Measurements from ENCODE around the gene INPP5F. TPM values are rescaled to one million over a fixed set of nuclear protein-coding genes. Genes with fewer than 3 reads are reported as not detected.

The INPP5F gene
- total RNA-seq, 1 experiment from 2014 or later = 7.9 TPM

DNA sequence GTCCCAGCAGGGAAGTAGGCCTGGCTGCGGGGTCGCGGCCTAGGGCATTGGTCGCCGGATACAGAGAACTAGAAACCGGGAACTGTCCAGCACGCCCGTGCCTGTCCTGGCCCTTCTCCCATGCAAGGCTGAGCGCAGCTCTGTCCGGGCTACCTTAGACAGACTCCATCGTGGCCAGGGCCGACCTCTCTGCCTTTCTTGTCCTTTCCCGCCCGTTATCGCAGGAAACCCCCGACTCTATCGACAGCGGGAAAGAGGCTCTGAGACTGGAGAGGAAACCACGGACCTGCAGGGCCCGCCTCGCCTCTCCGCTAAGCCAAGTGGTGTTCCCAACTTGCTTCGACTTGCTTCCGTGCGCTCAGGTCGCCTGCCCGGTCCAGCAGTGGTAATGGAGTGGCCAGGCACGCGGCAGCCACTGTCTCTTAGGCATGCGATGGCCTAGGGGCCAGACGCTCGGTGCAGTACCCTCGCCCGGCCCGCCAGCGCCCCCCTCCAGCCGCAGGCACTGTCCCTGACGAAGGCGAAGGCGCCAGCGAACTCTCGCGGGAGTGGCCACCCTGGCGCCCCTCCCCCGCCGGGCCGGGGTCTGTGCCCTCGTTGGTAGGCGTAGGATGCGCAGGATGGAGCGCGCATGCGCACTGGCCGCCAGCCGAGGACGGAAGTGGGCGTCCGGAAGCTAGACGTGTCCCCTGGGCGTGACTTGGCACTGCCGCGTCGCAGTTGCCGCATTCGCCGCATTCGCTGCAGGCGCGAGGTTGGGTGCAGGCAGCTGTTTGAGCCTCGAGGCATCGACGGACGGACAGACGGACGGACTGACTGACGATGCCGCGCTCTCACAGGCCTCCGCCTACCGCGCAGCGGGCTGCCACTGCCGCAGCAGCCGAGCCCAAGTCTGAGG lies 92.4 kb downstream of the INPP5F start:
- no peak for DNase-seq (ENCODE audit: low read depth)

DNA sequence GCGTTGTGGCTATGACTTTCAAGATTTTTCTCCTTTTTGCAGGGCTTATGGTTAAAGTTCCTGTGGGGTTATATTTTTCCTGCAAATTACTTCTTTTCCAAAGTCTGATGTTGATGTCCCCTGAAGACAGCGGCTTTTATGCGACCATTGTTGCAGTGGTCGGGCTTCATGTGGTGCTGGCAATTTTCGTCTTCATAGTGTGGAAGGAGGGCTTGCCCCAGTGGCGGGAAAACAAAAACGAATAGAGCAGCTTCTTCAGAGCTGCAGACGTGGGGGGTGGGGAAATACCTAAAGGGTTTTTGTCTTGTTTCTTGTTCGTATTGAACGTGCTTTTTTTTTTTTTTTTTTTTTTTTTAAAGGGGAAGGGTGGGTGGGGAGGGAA lies 93.0 kb downstream of the INPP5F start:
- DNase-seq (ENCODE audit: low read depth) = no peak

DNA sequence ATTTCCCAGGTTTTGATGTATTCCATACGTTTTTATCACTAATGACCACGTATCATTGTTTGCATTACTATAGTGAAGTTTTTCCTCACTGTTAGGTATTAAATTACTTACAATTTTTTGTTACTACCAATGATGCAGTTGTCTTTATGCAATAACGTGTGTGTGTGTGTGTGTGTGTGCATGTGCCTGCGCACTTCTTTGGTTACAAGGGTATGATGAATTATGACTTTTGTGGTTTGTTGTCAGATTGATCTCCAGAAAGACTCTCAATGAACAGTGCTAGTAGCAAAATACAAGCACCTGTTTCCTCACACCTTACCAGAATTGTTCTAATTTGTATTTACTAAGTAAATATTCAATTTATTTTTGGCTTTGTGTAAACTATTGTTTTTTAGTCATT lies 95.3 kb downstream of the INPP5F start:
- no peak for DNase-seq (ENCODE audit: low read depth)

DNA sequence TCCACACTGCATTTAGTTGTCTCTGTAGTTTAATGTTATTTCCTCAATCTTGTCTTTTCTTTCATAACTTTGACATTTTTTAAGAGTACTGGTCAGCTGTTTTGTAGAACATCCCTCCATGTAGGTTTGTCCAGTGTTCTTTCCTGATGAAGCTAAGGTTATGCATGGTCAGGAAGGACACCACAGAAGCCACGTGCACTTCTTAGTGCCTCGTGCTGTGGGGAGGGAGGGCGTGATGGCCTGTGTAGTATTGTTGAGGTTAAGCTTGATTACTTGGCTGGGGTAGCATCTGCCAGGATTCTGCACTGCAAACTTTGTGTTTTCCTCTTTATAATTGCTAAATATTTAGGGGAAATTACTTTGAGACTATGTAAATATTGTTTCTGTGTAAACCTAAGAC lies 98.4 kb downstream of the INPP5F start:
- DNase-seq (ENCODE audit: low read depth) = no peak

DNA sequence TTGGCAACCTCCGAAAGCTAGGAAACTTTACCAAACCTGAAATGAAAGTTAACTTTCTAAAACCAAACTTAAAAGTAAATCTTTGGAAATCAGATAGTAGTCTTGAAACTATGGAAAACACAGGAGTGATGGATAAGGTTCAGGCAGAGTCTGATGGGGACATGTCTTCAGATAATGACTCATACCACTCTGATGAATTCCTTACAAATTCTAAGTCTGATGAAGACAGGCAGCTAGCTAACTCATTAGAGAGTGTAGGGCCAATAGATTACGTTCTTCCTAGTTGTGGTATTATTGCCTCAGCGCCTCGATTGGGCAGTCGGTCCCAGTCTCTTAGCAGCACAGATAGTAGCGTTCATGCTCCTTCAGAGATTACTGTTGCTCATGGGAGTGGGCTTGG lies 100.9 kb downstream of the INPP5F start:
- DNase-seq (ENCODE audit: low read depth) = no peak

DNA sequence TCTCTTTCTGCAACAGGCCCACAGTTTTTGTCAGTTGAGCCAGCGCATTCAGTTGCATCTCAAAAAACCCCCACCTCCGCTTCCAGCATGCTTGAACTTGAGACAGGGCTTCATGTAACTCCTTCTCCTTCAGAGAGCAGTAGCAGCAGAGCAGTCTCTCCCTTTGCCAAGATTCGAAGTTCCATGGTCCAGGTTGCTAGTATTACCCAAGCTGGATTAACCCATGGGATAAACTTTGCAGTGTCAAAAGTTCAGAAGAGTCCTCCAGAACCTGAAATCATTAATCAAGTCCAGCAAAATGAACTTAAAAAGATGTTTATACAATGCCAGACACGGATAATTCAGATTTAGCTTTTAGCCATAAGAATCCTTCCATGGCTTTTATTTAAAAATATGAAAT lies 101.6 kb downstream of the INPP5F start:
- DNase-seq (ENCODE audit: low read depth) = no peak

DNA sequence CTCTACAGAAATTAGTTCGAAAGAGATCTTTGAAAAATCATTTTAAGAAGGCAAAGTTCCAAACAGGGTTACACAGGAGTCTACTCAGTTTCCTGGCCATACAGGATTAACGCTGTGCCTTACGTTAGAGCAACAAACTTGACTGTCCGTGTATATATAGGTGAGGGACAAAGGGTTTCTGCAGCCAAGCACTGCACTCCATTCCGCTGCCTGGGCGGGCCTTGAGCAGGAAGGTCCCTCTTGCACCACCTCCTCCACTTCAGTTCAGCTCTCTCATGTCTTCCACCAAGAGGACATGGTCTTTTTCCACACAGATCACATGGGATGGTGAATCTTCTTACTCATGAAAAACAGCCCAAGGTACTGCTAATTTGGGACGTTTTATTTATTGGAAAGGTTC lies 103.6 kb downstream of the INPP5F start:
- no peak for DNase-seq (ENCODE audit: low read depth)

DNA sequence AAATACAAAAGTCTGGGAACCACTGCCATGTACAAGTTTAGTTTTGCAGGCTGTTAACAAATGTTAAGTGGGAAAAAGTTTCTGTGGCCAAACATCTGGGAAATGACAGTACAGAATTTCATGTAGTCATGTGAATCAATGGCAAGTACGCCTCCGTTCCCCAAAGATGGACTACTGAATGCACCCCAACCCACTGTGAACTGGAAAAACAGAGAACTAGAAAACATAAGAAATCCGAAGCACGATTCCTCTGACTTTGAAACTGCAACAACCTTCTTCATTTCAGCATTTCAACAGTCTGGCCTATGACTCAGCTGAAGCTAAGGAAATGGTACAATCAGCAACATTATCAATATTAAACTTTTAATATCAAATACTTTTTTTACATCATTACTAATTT lies 105.0 kb downstream of the INPP5F start:
- no peak for DNase-seq (ENCODE audit: low read depth)

DNA sequence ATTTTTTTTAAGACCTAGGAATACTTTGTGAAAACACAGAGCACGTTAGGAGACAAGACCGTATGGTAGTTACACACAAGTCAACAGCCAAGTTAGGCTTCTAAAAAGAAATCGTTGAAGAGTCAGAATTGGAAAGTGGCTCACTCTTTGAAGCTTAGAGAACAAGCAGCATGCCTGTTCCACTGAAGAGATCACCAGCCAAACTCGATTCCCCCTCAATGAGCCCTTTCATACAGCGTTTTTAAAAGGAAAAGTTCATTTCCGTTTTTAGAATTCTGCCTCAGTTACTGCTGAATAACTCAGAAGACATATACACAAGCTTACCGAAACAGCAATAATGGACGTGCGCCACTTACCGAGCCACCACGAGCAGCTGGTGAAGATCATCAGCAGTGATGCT lies 105.8 kb downstream of the INPP5F start:
- DNase-seq (ENCODE audit: low read depth) = no peak

DNA sequence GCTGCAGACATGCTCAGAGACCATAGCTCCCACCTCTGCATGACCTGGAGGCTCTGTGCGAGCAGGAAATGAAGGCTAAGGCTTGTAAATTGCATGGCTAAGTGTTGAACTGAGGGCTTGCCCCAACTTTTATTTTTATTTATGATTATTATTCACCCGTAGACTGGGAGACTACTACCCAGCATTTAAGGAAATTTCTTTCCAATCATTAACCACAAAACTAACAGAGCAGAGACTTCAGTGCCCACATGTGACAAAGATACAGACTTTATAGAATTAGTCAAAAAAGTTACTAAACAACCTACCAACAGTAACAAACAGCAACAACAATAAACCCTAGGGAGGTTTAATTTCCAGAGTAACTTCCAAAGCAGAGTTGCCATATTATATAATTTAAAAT lies 107.1 kb downstream of the INPP5F start:
- DNase-seq (ENCODE audit: low read depth) = no peak

DNA sequence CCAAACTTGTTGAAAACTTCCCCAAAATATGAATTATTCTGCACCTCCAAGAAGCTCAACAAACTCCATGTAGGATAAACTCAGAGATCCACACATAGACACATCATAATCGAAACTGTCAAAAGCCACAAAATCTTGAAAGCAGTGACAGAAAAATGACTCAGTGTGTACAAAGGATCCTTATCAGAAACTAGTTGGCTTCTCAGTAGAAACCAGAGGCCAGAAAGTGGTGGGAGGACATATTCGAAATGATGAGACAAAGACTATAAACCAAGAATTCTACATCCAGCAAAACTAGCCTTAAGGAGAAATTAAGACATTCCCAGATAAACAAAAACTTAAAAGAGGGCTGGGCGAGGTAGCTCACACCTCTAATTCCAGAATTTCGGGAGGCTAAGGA lies 108.3 kb downstream of the INPP5F start:
- no peak for DNase-seq (ENCODE audit: low read depth)

DNA sequence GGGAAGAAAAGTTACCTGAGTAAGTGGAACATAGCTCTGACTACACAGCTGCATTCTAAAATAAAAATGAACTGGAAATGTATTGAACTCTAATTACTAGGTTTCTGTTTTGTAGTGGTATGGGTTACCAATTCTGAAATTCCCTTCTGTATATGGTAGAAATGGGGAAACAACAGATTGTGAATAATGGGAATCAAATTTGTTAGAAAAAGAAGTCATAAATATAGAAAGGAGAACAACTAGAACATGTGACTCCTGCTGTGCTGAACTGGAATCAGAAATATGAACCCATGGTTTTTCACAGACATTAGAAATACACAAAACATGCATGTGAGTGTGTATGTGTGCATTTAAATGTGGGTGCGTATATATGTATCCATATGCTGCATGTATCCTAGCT lies 119.8 kb downstream of the INPP5F start:
- no peak for DNase-seq (ENCODE audit: low read depth)

DNA sequence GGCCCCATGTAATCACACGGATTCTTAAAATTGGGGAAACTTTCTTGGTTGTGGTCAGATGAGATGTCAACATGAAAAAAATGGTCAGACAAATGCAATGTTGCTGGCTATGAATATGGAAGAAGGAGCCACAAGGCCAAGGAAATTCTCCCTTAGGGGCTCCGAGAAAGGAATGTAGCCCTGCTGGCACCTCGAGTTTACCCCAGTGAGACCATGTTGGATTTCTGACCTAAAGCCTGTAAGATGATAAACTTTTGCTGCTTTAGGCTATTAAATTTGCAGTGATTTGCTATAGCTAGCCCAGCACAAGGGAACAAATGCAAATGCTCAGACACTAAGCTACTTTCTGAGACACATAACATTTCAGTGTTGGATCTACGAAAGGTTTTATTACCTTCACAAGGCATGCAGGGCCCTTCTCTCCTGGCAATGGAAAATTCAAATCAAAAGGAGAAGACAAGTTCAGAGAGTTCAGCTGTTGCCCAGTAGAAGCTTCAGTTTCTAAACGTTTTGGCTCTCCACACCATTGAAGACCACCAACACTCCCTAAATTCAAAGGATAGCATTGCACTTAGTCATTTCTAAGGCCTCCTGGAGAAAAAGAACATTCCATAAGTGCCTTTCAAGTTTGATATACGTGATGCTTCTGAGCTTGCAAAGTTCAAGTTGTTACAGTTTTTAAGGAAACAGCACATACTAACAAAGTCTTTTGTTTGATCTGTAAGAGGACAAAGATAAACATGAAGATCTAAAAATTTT lies 123.4 kb downstream of the INPP5F start:
- DNase-seq (ENCODE audit: low read depth) = no peak

DNA sequence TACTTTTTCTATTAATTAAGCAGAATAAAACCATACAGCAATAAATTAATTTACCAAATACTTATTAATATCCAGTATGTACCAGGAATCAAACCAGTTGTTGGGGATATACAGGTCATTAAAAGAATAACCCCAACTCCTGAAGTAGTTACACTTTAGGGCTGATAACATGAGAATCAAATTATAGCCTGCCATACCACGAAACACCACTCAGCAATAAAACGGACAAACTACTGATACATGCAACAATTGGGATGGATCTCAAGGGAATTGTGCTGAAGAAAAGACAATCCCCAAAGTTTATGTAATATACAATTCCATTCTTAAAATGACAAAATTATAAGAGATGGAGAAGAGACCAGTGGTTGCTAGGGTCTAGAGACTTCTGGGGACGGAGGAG lies 124.1 kb downstream of the INPP5F start:
- DNase-seq (ENCODE audit: low read depth) = no peak

DNA sequence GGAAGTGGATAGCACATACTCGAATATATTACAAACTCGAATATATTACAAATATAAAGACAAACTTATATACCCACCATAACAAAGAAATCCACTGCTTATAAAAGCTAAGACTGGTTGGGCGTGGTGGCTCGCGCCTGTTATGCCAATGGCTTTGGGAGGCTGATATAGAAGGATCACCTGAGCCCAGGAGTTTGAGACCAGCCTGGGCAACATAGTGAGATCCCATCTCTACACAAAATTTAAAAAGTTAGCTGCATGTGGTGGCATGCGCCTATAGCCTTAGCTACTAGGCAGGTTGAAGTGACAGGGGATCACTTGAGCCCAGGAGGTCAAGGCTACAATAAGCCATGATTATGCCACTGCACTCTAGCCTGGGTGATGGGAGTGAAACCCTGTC lies 126.4 kb downstream of the INPP5F start:
- no peak for DNase-seq (ENCODE audit: low read depth)

DNA sequence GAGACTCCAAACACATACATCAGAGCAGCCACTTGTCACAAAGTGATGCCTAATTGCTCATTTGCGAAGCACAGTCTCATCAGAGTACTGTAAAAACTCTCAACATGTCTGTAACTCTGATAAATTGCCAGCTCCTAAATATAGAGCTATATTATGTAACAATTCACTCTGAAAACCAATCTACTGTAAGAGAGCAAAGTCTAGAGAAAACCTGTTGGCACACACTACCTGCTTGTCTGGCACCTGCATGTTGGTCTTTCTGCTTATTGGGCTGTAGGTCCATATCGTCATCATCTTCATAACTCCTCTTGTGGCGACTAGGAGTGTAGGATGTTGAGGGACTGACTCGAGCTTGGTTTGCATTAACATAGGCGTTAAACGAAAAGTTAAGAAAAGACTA lies 127.0 kb downstream of the INPP5F start:
- DNase-seq (ENCODE audit: low read depth) = no peak

DNA sequence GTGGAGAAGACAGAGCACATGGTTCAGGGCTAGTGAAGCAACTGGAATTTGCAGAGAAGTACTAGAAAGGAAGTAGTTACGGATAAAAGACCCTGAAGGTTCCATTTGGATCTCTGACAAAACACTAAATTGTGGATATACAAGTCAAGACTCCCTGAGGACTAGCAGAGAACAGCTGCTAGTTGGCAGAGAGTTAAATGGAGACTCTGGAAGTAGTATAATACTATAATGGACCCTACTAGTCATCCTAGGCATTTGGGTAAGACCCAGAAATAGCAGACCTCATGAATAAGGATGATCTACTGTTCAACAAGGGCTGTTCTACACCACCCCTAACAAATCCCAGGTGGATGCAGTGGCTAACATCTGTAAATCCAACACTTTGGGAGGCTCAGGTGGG lies 127.7 kb downstream of the INPP5F start:
- no peak for DNase-seq (ENCODE audit: low read depth)

DNA sequence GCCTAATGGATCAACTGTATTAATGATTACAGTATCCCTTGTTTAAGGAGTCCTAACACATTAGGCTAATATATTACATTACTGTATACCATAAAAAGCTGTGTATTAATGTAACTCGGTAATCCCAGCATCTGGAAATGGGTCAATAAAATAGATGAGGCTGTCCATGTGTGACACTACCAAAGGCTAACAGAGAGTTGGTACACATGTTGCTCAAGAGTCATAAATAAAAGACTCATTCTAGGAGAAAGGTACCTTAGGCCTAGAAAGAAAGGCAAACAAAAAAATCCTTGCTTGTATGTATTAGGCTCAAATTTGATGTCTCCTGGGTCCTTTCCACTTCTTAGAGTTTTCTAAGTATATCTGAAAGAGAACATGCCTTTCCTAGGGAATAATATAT lies 132.2 kb downstream of the INPP5F start:
- DNase-seq (ENCODE audit: low read depth) = no peak

DNA sequence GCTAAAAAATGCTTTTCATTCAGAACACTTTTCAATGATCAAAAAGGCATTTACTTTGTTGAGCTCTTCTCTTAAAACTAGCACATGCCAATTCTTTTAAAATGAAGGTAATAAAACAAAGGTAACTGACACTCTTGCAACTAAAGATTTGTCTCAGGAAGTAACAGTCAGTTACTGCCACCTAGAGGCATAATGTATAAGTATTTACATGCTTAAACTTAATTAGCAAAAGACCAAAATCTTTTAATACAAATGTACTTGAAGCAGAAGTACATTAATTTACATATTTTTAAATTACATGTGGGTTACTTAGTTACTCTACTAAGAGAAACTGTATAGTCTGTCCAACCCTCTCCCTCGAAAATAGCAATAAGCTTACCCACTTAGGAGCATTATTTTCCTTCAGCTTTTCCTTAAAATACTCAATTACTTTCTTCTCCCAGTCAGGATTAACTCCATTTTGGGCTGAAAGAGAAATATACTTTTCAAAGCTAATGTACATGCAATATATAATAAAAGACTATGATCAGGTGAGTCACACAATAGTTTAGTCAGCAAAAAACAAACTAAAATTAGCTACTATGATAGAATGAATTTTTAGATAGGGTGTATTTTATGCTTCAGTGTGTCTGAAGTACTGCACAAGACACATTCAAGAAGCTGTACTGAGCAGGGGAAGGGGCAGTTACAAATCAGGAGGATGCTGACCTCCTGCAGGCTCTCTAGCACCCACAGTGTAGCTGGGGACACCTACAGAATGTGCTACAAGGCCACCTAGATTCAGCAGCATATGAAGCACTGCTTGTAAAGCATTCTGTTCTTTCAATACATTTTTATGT lies 133.8 kb downstream of the INPP5F start:
- peak; percentile 13 for DNase-seq (ENCODE audit: low read depth)

DNA sequence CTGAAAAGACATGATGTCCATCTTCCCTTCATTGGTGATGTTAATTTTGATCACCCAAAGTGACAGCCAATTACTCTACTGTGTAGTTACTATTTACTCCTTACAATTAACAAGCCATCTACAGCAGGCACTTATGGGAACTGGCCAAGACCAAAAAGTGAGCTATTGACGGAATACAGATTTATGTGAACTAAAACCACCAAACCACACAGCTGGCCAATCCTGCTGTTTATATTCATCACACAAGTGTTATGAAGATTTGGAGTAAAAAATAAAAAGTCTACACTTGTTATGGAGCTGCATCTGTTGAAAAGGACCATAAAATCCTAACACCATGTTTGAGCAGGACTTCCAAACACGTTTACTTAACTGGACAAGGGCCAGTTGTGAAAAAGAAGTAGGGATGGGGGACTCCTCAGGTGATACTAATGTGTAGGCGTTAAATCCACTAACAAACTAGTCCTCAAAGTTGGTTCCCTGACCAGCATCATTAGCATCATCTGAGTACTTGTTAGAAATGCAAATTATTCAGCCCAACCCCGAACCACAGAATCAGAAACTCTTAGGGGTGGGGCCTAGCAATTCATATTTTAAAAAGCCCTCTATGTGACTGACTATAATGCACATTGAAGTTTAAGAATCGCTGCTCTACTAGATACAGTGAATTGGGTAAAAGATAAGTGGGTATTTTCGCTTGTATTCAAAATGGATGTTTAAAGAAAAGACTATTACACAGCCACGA lies 135.2 kb downstream of the INPP5F start:
- no peak for DNase-seq (ENCODE audit: low read depth)

DNA sequence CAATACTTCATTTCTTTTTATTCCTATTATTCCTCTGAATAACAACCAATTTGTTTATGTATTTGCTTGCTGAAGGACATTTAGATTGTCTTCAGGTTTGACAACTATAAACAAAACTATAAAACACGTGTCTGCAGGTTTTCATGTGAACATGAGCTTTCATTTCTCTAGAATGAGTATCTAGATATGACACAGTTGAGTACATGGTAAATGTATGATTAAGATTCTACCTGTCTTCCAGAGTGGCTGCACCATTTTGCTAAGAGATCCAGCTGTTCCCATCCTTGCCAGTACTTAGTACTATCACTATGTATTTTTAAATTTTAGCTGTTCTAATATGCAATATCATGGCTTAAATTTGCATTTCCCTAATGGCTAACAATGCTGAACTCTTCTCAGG lies 136.7 kb downstream of the INPP5F start:
- DNase-seq (ENCODE audit: low read depth) = no peak
